Measurements from ENCODE around the gene ADCY4. TPM values are rescaled to one million over a fixed set of nuclear protein-coding genes. Genes with fewer than 3 reads are reported as not detected.

The ADCY4 gene
- total and polyA plus RNA-seq, 2 of the 13 experiments (the other 11 are each of a cell fraction or from before 2014, with no cell fraction given) = 0.03 TPM; not detected in 1

- no peak for TF ChIP-seq ZNF770 (CRISPR knock-in tag; IDR thresholded peaks at IDR 0.05)
- TF ChIP-seq, protein P1, sequence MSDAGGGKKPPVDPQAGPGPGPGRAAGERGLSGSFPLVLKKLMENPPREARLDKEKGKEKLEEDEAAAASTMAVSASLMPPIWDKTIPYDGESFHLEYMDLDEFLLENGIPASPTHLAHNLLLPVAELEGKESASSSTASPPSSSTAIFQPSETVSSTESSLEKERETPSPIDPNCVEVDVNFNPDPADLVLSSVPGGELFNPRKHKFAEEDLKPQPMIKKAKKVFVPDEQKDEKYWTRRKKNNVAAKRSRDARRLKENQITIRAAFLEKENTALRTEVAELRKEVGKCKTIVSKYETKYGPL (CRISPR knock-in tag; IDR thresholded peaks at IDR 0.05) = no peak
- peak; percentile 88 for TF ChIP-seq ZNF609 (CRISPR knock-in tag; IDR thresholded peaks at IDR 0.05; ENCODE audit: borderline replicate concordance)
- no peak for TF ChIP-seq HNRNPH1 (optimal IDR thresholded peaks at IDR 0.05; ENCODE audit: low read depth, low read length)
- no peak for TF ChIP-seq NPAS2 (CRISPR knock-in tag; IDR thresholded peaks at IDR 0.05; ENCODE audit: borderline replicate concordance)
- TF ChIP-seq NONO (IDR thresholded peaks at IDR 0.05) = no peak; the same call in 1 of the 2 replicates
- TF ChIP-seq NONO (CRISPR knock-in tag; conservative IDR thresholded peaks at IDR 0.05) = no peak
- TF ChIP-seq, protein P2, sequence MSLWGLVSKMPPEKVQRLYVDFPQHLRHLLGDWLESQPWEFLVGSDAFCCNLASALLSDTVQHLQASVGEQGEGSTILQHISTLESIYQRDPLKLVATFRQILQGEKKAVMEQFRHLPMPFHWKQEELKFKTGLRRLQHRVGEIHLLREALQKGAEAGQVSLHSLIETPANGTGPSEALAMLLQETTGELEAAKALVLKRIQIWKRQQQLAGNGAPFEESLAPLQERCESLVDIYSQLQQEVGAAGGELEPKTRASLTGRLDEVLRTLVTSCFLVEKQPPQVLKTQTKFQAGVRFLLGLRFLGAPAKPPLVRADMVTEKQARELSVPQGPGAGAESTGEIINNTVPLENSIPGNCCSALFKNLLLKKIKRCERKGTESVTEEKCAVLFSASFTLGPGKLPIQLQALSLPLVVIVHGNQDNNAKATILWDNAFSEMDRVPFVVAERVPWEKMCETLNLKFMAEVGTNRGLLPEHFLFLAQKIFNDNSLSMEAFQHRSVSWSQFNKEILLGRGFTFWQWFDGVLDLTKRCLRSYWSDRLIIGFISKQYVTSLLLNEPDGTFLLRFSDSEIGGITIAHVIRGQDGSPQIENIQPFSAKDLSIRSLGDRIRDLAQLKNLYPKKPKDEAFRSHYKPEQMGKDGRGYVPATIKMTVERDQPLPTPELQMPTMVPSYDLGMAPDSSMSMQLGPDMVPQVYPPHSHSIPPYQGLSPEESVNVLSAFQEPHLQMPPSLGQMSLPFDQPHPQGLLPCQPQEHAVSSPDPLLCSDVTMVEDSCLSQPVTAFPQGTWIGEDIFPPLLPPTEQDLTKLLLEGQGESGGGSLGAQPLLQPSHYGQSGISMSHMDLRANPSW (CRISPR knock-in tag; IDR thresholded peaks at IDR 0.05; ENCODE audit: borderline replicate concordance) = peak; percentile 95
- peak; percentile 20; the same call in 1 of the 2 replicates for TF ChIP-seq SRF (IDR thresholded peaks at IDR 0.05; ENCODE audit: low read depth, low read length)
- TF ChIP-seq MAFK (conservative IDR thresholded peaks at IDR 0.05 in 1 of 2, IDR thresholded peaks at IDR 0.05 in 1 of 2; ENCODE audit: low read length in 2 of 2) = no peak
- TF ChIP-seq TEAD2 (CRISPR knock-in tag; IDR thresholded peaks at IDR 0.05) = no peak
- no peak for TF ChIP-seq ZNF138 (CRISPR knock-in tag; IDR thresholded peaks at IDR 0.05; ENCODE audit: low read depth)
- TF ChIP-seq IKZF1 (IDR thresholded peaks at IDR 0.05) = no peak
- TF ChIP-seq MEIS1 (CRISPR knock-in tag; IDR thresholded peaks at IDR 0.05; ENCODE audit: borderline replicate concordance) = peak; percentile 96
- TF ChIP-seq DR1 (CRISPR knock-in tag; IDR thresholded peaks at IDR 0.05) = no peak; the same call in 1 of the 2 replicates
- peak; percentile 92 for TF ChIP-seq BORCS8-MEF2B (CRISPR knock-in tag; IDR thresholded peaks at IDR 0.05)
- TF ChIP-seq KLF12 (CRISPR knock-in tag; IDR thresholded peaks at IDR 0.05; ENCODE audit: borderline replicate concordance) = peak; percentile 64; the same call in 1 of the 2 replicates
- TF ChIP-seq NKX3-1 (CRISPR knock-in tag; IDR thresholded peaks at IDR 0.05) = no peak
- no peak; the same call in 1 of the 2 replicates for TF ChIP-seq CHD2 (IDR thresholded peaks at IDR 0.05; ENCODE audit: low read depth, low read length)
- no peak for TF ChIP-seq EZH2 (conservative IDR thresholded peaks at IDR 0.05; ENCODE audit: low read depth, low read length)
Measured at GRCh38 chr14:24307575-24308341, 27.1 kb downstream of the ADCY4 start, which contains the start of gene CIDEB (continued).

All from HepG2 (cell line).